ENCODE results near the gene UBE2E2.

- no peak for TF ChIP-seq CTCF (IDR thresholded peaks at IDR 0.05; ENCODE audit: low read depth, low read length, poor library complexity, severe bottlenecking)
- no peak for TF ChIP-seq EZH2phosphoT487 (IDR thresholded peaks at IDR 0.05; ENCODE audit: borderline replicate concordance, low read length)
Measured at GRCh38 chr3:23199649-23200048, 3.5 kb upstream of the UBE2E2 start.
